ENCODE results near the gene SEMA3A.

The SEMA3A gene

DNA sequence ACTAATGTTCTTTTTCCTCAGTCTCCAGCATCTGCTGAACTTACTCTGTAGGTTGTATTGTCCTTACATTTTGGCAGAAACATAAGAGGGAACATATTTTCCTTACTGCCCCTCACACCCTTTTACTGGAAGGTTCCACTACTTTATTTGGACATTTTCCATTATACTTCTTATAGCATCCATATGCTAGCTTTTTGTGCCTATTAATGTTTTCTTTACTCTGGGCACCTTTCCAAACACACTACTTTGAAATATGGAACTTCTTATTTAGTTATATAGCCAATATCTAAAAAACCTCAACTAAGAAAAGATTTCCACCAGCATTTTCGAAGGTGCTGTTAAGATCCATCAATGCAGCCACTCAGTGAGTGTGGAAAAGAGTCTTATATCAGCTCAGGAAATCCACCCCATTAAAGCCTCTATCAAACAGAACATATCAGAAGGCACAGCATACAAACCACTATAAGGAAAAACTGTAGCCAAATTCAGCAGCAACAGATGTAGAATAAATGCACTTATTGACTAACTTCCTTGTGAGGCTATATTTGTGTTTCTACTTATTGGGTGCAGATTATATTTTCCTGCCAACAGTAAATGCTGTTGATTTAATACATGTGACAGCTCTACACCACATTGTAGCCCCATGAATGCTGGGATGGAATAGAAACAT is 273.2 kb downstream of the SEMA3A start:
- no peak for DNase-seq (ENCODE audit: low read depth in 1 of 2, low spot score in 1 of 2)
- no peak overlapping the region for H3K27ac ChIP-seq (replicated peaks)
- H3K27me3 ChIP-seq (ENCODE audit: insufficient read depth, poor library complexity, severe bottlenecking) = no peaks in the 10 kb centered on the region
- TF ChIP-seq POLR2AphosphoS5 (IDR thresholded peaks at IDR 0.05; ENCODE audit: low read depth) (no peak), SPI1 (IDR thresholded peaks at IDR 0.05; ENCODE audit: borderline replicate concordance, low read depth) (no peak), GABPA (IDR thresholded peaks at IDR 0.05; ENCODE audit: low read depth) (no peak)
- TF ChIP-seq, protein P1, sequence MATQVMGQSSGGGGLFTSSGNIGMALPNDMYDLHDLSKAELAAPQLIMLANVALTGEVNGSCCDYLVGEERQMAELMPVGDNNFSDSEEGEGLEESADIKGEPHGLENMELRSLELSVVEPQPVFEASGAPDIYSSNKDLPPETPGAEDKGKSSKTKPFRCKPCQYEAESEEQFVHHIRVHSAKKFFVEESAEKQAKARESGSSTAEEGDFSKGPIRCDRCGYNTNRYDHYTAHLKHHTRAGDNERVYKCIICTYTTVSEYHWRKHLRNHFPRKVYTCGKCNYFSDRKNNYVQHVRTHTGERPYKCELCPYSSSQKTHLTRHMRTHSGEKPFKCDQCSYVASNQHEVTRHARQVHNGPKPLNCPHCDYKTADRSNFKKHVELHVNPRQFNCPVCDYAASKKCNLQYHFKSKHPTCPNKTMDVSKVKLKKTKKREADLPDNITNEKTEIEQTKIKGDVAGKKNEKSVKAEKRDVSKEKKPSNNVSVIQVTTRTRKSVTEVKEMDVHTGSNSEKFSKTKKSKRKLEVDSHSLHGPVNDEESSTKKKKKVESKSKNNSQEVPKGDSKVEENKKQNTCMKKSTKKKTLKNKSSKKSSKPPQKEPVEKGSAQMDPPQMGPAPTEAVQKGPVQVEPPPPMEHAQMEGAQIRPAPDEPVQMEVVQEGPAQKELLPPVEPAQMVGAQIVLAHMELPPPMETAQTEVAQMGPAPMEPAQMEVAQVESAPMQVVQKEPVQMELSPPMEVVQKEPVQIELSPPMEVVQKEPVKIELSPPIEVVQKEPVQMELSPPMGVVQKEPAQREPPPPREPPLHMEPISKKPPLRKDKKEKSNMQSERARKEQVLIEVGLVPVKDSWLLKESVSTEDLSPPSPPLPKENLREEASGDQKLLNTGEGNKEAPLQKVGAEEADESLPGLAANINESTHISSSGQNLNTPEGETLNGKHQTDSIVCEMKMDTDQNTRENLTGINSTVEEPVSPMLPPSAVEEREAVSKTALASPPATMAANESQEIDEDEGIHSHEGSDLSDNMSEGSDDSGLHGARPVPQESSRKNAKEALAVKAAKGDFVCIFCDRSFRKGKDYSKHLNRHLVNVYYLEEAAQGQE (IDR thresholded peaks at IDR 0.05; ENCODE audit: insufficient replicate concordance, low read depth) = no peak
- TF ChIP-seq, protein P2, sequence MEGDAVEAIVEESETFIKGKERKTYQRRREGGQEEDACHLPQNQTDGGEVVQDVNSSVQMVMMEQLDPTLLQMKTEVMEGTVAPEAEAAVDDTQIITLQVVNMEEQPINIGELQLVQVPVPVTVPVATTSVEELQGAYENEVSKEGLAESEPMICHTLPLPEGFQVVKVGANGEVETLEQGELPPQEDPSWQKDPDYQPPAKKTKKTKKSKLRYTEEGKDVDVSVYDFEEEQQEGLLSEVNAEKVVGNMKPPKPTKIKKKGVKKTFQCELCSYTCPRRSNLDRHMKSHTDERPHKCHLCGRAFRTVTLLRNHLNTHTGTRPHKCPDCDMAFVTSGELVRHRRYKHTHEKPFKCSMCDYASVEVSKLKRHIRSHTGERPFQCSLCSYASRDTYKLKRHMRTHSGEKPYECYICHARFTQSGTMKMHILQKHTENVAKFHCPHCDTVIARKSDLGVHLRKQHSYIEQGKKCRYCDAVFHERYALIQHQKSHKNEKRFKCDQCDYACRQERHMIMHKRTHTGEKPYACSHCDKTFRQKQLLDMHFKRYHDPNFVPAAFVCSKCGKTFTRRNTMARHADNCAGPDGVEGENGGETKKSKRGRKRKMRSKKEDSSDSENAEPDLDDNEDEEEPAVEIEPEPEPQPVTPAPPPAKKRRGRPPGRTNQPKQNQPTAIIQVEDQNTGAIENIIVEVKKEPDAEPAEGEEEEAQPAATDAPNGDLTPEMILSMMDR (IDR thresholded peaks at IDR 0.05; ENCODE audit: insufficient read depth, low read length) = no peak
- no peak overlapping the region for H3K4me3 ChIP-seq (replicated peaks; ENCODE audit: insufficient read depth, low read length)

DNA sequence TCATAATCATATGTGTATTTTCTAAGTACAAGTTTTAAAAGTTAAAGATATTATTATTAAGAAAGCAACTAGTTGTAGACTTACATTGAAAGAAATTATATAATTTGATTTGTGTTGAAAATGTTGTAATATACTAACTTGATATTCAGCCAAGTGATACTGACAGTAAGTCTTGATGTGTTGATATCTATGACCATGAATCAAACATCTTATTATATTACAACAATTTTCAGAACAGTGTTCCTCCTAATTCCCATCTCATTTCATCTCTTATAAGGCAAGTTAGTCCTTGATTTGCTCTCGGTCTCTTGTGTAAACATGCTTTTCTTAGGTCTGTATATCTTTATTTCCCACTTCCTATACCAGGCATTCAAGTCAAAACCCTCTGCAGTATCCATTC is 276.4 kb downstream of the SEMA3A start:
- DNase-seq (ENCODE audit: low read depth in 1 of 2, low spot score in 1 of 2) = no peak
- H3K27me3 ChIP-seq (ENCODE audit: insufficient read depth, poor library complexity, severe bottlenecking) = no peaks in the 10 kb centered on the region
- TF ChIP-seq SPI1 (IDR thresholded peaks at IDR 0.05; ENCODE audit: borderline replicate concordance, low read depth) (no peak), POLR2AphosphoS5 (IDR thresholded peaks at IDR 0.05; ENCODE audit: low read depth) (no peak), GABPA (IDR thresholded peaks at IDR 0.05; ENCODE audit: low read depth) (no peak)
- TF ChIP-seq, protein P2 (IDR thresholded peaks at IDR 0.05; ENCODE audit: insufficient read depth, low read length) = no peak
- TF ChIP-seq, protein P1 (IDR thresholded peaks at IDR 0.05; ENCODE audit: insufficient replicate concordance, low read depth) = no peak
- H3K27ac ChIP-seq (replicated peaks) = no peak overlapping the region
- no peak overlapping the region for H3K4me3 ChIP-seq (replicated peaks; ENCODE audit: insufficient read depth, low read length)

DNA sequence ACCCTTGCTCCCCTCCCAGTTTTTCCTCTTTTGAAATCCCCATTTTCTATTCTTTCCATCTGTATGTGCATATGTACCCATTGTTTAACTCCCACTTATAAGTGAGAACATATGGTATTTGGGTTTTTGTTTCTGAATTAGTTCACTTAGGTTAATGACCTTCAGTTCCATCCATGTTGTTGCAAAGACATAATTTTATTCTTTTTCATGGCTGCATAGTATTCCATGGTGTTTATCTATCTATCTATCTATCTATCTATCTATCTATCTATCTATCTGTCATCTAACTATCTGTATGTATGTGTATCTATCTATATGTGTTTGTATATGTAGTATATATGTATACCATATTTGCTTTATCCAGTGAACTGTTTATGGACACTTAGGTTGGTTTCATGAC is 281.4 kb downstream of the SEMA3A start:
- H3K4me3 ChIP-seq (replicated peaks; ENCODE audit: insufficient read depth, low read length) = no peak overlapping the region
- TF ChIP-seq, protein P1 (IDR thresholded peaks at IDR 0.05; ENCODE audit: insufficient replicate concordance, low read depth) = no peak
- TF ChIP-seq, protein P2 (IDR thresholded peaks at IDR 0.05; ENCODE audit: insufficient read depth, low read length) = no peak

More for the DNA sequence above, 281.4 kb downstream of the SEMA3A start:
- Histone ChIP-seq H3K27me3 (ENCODE audit: insufficient read depth, poor library complexity, severe bottlenecking) (no peaks in the 10 kb centered on the region), H3K27ac (replicated peaks) (no peak overlapping the region)
- DNase-seq (ENCODE audit: low read depth in 1 of 2, low spot score in 1 of 2) = no peak
